Measurements from ENCODE around the gene STPG3. TPM values are rescaled to one million over a fixed set of nuclear protein-coding genes. Genes with fewer than 3 reads are reported as not detected.

The STPG3 gene
- polyA plus RNA-seq, 2 of the 4 experiments (the other 2 are of a cell fraction), result not detected

GRCh38 chr9:137265496-137266161 is 14.5 kb downstream of the STPG3 start:
- ChIA-PET CTCF (interaction anchor here (1.3 to 17.1 kb wide), 6 partner anchors 7 to 77 kb away, joined by 3 to 236 read pairs (median 10); partner anchors contain the start of genes TOR4A and TUBB4B), POLR2A (interaction anchor here (1.0 kb wide), 1 partner anchor 11 kb away, joined by 3 read pairs; the partner anchor contains the start of gene NELFB)
- Histone ChIP-seq H3K4me3 (no peak overlapping the region), H3K9me3 (no peaks in the 10 kb centered on the region), H3K4me2 (no peak overlapping the region), H3K27ac (no peak overlapping the region), H3K4me1 (peaks cover 22% of the 10 kb centered on the region)
- DNase-seq (ENCODE audit: low read depth in 1 of 2, low spot score in 1 of 2) (no peak), FAIRE-seq (no peak), ATAC-seq (no peak; a peak in 1 of 6 replicates)
- no peak for TF ChIP-seq RARB (CRISPR knock-in tag; IDR thresholded peaks at IDR 0.05)
- TF ChIP-seq EP300 (IDR thresholded peaks at IDR 0.05), result no peak
- no peak for TF ChIP-seq USF2 (IDR thresholded peaks at IDR 0.05)
- WGBS (ENCODE audit: missing lambda C conversion rate), result 94% methylated on average over 29 of the region's 29 CpGs

- H3K4me3 ChIP-seq, result no peak overlapping the region
- ChIA-PET POLR2A (no interaction called here), CTCF (interaction anchor here (1.3 to 17.1 kb wide), 5 partner anchors 10 to 24 kb away, joined by 3 to 236 read pairs (median 6); partner anchors contain the start of genes TOR4A and TUBB4B)
- no peak for TF ChIP-seq CHD2 (IDR thresholded peaks at IDR 0.05; ENCODE audit: low read length, partially characterized antibody)
- TF ChIP-seq PBX3 (IDR thresholded peaks at IDR 0.05), result no peak
- TF ChIP-seq EHMT2 (IDR thresholded peaks at IDR 0.05; ENCODE audit: low read depth), result no peak
- no peak for TF ChIP-seq RFX5 (IDR thresholded peaks at IDR 0.05)
- no peak for TF ChIP-seq SMC3 (IDR thresholded peaks at IDR 0.05)
- TF ChIP-seq KDM5A (IDR thresholded peaks at IDR 0.05), result no peak
- no peak for TF ChIP-seq NPAS2 (CRISPR knock-in tag; IDR thresholded peaks at IDR 0.05; ENCODE audit: borderline replicate concordance)
- no peak for TF ChIP-seq KDM1A (IDR thresholded peaks at IDR 0.05; ENCODE audit: low read depth)
- no peak for TF ChIP-seq JUN (IDR thresholded peaks at IDR 0.05)
- no peak for TF ChIP-seq NR3C1 (IDR thresholded peaks at IDR 0.05)
- no peak for TF ChIP-seq FOSL2 (IDR thresholded peaks at IDR 0.05)
- TF ChIP-seq FOSL2 (CRISPR knock-in tag; IDR thresholded peaks at IDR 0.05), result no peak
- WGBS (ENCODE audit: missing lambda C conversion rate), result 95% methylated on average over 15 of the region's 15 CpGs
- peaks cover 22% of the 10 kb centered on the region for H3K4me1 ChIP-seq
- ATAC-seq, result no peak
- H3K27ac ChIP-seq, result no peak overlapping the region
- FAIRE-seq, result no peak
- DNase-seq (ENCODE audit: low read depth in 1 of 2, low spot score in 1 of 2), result no peak
- H3K9me3 ChIP-seq, result no peaks in the 10 kb centered on the region
- H3K4me2 ChIP-seq, result no peak overlapping the region
Measured at GRCh38 chr9:137266162-137266527, 15.1 kb downstream of the STPG3 start.

GRCh38 chr9:137266585-137267453 is 15.7 kb downstream of the STPG3 start:
- DNase-seq (ENCODE audit: low read depth in 1 of 2, low spot score in 1 of 2) (no peak), FAIRE-seq (no peak), ATAC-seq (no peak)
- Histone ChIP-seq H3K27ac (no peak overlapping the region), H3K4me1 (peaks cover 22% of the 10 kb centered on the region), H3K9me3 (no peaks in the 10 kb centered on the region), H3K4me2 (no peak overlapping the region), H3K4me3 (no peak overlapping the region)
- no peak for TF ChIP-seq HOXB13 (CRISPR knock-in tag; IDR thresholded peaks at IDR 0.05; ENCODE audit: low read depth)
- TF ChIP-seq RCOR1 (IDR thresholded peaks at IDR 0.05; ENCODE audit: low read depth, low read length), result no peak
- no peak for TF ChIP-seq CEBPB (IDR thresholded peaks at IDR 0.05)
- no peak for TF ChIP-seq POLR2A (IDR thresholded peaks at IDR 0.05; ENCODE audit: low read length)
- no peak for TF ChIP-seq KDM1A (IDR thresholded peaks at IDR 0.05; ENCODE audit: low read depth)
- TF ChIP-seq HDAC2 (IDR thresholded peaks at IDR 0.05), result no peak
- TF ChIP-seq FOXS1 (CRISPR knock-in tag; IDR thresholded peaks at IDR 0.05), result no peak
- TF ChIP-seq NR3C1 (IDR thresholded peaks at IDR 0.05), result no peak
- no peak for TF ChIP-seq GATA3 (IDR thresholded peaks at IDR 0.05; ENCODE audit: borderline replicate concordance)
- no peak for TF ChIP-seq RAD21 (conservative IDR thresholded peaks at IDR 0.05 in 1 of 2, IDR thresholded peaks at IDR 0.05 in 1 of 2)
- TF ChIP-seq ATOH8 (CRISPR knock-in tag; IDR thresholded peaks at IDR 0.05; ENCODE audit: low read depth), result no peak
- TF ChIP-seq EP300 (IDR thresholded peaks at IDR 0.05), result no peak
- no peak for TF ChIP-seq FOSL2 (IDR thresholded peaks at IDR 0.05)
- TF ChIP-seq FOSL2 (CRISPR knock-in tag; IDR thresholded peaks at IDR 0.05), result no peak
- TF ChIP-seq KDM5A (IDR thresholded peaks at IDR 0.05), result no peak
- ChIA-PET CTCF (interaction anchor here (1.3 to 17.1 kb wide), 6 partner anchors 10 to 24 kb away, joined by 3 to 236 read pairs (median 6); partner anchors contain the start of genes TOR4A and TUBB4B), POLR2A (no interaction called here)
- WGBS (ENCODE audit: missing lambda C conversion rate), result 93% methylated on average over 28 of the region's 34 CpGs
